RKO (cell line): Measurements from ENCODE around the gene ATP8B3.

Source experiments
- DNase-seq: peaks from one replicate; pipeline ENCODE4 v3.0.0-alpha.2; 2016; ENCODE audit warnings: low spot score

The ATP8B3 gene

GRCh38 chr19:1836458-1837221, 24.6 kb upstream of the ATP8B3 start:
- DNase-seq, result no peak

GRCh38 chr19:1833540-1833939, 21.5 kb upstream of the ATP8B3 start:
- DNase-seq, result no peak

GRCh38 chr19:1832046-1832663, 20.1 kb upstream of the ATP8B3 start:
- DNase-seq, result no peak

GRCh38 chr19:1830978-1831377, 18.9 kb upstream of the ATP8B3 start:
- DNase-seq, result no peak

- no peak for DNase-seq
Observed at GRCh38 chr19:1830568-1830967, 18.5 kb upstream of the ATP8B3 start.

- no peak for DNase-seq
Observed at GRCh38 chr19:1829958-1830357, 17.9 kb upstream of the ATP8B3 start.

- no peak for DNase-seq
Observed at GRCh38 chr19:1828279-1829238, 16.5 kb upstream of the ATP8B3 start.

GRCh38 chr19:1827566-1828278, 15.6 kb upstream of the ATP8B3 start:
- no peak for DNase-seq

GRCh38 chr19:1826557-1827521, 14.8 kb upstream of the ATP8B3 start:
- DNase-seq, result no peak

- peak; percentile 62 for DNase-seq
Observed at GRCh38 chr19:1825909-1826556, 14.0 kb upstream of the ATP8B3 start.

- DNase-seq, result no peak
Observed at GRCh38 chr19:1824252-1824622, 12.2 kb upstream of the ATP8B3 start.

GRCh38 chr19:1823539-1824251, 11.6 kb upstream of the ATP8B3 start:
- DNase-seq, result no peak

- DNase-seq, result no peak
Observed at GRCh38 chr19:1823020-1823419, 10.9 kb upstream of the ATP8B3 start.

- no peak for DNase-seq
Observed at GRCh38 chr19:1822210-1822609, 10.1 kb upstream of the ATP8B3 start.

- DNase-seq, result no peak
Observed at GRCh38 chr19:1819341-1820255, 7.5 kb upstream of the ATP8B3 start.

GRCh38 chr19:1818549-1819195, 6.6 kb upstream of the ATP8B3 start:
- DNase-seq, result no peak

- no peak for DNase-seq
Observed at GRCh38 chr19:1817553-1818179, 5.6 kb upstream of the ATP8B3 start.
